ENCODE measurements around the gene YBX3.

YBX3 gene

DNA sequence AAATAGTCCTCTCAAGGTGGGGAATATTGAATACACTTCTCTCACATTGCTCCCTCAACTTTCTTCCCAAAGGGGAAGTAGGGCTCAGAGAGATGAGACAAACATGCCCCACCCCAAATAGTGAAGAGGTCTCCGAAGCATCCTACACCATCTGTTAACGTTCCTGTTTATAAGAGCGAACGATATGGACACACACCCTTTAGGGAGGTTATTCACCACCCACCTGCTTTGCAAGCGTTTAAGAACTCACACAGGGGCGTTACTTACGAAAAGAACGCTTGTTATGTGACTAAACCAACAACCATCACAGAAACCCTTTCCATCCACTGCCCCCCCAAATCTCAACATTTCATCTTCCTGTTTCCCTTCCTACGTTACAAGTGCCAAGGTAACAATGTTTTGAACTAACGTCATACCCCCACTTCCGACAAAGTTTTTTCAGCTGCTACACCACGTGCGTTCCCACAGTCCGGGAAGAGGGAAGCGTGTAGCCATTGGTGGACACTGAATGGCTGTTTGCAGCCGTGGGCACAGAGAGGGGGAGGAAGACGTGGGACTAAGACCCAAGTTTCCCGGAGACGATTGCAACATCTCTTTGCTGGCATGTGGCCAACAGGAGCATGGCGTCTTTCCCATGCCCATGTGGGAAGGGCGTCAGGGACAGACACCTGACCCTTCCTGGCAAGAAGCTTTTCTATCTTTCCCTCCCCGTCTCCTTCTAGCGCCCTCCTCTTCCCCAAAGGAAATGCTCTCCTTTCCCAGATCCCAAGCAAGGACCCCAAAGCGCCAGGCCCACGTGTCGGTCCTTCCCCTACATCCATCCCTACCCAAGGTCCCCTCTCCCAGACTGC lies 1.2 kb downstream of the YBX3 start:
- DNase-seq, result peak; percentile 90

DNA sequence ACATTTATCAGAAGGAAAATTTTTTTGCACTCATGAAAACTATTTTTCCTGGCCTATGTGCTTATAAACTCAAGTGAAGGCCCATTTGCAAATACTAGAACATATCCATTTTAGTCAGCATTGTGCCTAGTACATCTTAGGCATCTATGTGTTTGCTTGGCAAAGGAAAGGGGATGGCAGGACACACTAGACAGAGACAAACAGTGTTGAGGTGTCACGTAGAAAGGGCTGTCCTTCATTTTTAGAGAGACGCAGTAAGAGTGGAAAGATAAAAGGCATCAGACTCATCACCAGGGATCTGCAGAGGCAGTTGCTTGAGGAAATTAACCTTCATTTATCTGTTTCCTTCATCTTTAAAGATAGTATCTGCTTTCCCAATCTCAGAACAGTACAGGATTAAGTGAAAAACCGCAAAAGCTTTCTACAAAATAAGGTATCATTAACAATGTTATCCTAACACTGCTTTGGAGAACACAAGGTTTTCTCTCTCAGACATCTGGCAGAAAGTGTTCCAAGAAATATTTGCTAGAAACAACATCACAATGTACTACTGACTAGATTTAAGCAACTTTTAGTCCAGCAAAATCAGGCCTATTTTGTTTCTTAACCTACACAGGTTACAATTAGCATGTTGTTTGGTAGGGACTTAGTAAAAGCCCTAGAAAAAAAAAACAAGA lies 2.0 kb downstream of the YBX3 start:
- no peak for DNase-seq

DNA sequence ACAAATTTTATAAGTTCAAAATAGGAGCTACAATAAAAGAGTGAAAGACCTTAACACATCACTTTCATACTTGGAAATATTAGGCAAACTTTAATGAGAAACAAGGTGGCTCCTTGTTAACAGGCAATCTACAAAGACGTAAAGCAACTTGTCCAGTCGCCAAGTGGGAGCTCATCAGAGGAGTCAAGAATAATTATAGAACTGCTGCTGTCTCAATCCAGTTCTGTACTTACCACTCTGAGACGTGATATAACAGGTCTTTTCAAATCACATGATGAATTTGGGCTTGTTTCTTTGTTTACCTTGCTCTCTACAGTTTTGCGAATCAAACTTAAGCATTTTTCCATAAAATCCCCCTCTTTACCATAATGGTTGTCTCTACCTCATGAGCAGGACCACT lies 3.6 kb downstream of the YBX3 start:
- no peak for DNase-seq

DNA sequence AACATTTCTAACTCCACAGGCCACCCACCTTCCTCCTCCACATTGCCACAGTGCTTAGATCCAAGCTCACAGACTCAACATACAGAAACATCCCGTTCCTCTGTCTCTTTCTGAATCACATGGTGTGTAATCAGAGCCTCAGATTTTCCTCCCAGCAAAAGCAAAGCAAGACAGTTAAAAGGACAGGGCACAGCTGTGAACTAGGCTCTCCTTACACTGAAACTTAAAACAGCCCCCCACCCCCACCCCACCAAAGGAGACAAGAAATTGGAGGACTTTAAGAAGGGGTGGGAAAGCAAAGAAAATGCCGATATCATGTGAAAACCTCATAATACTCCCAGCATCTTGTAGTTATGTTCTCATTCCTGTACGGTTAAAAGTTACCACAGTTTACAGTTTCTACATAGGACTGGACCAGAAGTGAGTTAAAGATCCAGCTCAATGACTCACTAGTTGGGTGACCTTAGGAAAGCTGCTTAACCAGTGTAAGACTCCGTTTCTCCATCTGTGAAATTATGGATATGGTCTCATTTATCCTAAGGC lies 4.8 kb downstream of the YBX3 start:
- no peak for DNase-seq

DNA sequence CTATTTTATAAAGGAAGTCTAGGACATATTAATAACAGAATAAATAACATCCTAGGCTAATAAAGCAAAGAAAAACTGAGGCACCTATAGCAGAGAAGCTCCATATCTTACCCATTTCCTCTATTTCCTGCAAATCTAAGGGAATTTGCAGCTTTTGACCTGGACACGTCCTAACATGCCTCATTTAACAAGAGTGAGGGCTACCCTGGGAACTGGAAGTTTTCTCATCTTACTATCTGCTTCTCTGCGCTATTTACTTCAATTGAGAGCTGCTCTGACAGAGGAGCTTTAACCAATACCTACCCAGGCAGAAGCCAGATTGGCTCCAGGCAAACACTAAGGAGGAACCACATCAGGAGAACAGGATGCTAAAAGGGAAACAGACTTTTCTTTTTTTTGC lies 5.7 kb downstream of the YBX3 start:
- DNase-seq, result no peak

DNA sequence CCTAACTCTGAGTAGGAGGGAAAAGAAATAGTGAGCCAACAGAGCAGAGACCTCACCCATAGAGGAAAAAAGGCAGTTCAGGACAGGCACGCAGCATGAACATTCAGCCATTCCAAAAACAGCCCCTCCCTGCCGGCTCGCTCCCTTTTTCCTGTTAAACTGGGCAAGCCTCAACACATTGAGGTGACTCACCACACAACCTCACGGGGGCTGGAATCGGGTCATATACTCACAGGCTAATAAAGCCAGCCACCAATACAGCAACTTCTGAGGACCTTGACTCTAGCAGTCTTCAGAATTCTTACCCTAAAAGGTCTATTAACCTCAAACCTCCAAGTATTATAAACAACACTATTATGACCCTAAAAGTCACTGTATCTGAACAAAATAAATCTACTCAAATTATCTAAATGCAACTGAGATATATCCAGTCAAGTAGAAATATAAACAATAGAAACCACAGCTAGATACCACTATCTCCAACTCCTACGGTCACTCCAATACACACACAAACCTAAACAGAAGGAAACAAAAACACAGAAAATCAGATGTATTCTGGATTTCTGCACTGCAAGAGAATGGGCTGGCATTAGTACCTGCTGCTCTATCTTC lies 6.3 kb downstream of the YBX3 start:
- DNase-seq, result peak; percentile 70

DNA sequence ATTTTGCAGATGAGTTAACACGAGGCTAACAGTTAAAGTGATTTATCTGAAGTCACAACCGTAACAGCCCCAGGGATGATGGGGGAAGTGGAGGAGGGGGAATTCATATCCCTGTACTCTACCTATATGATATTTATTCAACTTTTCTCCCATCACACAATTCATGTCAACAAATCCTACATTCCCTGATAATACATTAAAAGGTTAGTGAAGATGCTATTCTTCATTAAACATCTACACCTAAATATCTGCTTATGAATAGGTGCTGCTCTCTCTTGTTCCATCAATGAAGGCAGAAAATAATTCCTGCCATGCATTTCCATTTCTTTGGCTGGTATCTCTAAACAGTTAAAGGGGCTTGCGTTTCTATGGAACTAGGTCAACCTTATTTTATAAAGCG lies 6.8 kb downstream of the YBX3 start:
- no peak for DNase-seq

DNA sequence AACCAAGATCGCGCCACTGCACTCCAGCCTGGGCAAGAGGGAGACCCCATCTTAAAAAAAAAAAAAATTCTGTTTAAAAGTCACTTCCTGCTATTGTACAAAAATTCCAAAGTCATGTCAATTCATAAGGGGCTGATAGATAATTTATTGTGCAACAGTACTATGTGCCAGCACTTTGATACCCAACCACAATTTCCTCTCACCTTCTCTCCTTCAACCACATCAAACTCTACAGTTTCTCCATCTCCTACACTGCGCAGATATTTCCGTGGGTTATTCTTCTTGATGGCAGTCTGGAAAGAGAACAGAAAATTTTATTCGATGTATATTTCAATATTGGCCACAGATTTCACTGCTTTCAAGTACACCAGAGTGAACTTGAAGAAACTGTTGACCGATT lies 7.6 kb downstream of the YBX3 start:
- no peak for DNase-seq

DNA sequence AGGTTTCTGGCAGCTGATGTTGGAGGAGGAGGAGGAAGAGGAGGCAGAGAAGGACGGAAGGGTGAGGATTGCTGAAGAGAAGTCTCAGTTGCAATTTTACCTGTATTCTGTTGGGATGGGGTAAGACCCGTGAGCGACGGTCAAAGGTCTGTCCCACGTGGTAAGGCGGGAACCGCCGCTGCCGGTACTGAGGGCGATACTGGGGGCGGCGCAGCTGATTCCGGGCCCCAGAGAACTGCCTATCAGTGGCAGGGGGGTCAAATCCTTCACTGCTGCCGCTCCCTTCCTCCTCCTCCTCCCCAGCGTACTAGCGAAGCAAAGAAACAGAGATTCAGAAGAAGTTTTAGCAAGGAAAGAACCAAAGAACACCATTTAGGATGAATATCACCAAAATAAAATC lies 13.3 kb downstream of the YBX3 start:
- no peak for DNase-seq

DNA sequence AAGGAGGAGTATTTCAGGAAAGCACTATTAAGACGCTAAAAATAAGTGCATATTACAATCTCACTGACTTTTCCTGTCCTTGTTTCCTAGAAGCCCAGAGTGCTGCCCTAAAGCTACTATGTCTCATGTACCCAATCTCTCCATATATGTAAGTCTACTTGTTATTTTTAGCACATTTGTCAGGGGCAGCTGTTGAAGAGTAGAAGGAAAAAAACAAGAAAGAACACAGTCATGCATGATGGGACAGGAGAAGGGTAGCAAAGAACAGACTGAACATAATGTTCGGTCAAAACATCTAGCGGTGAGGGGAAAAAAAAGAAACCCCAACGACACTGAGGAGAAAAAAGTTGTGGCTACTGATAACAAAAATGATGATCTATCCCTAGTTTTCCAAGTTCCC lies 14.3 kb downstream of the YBX3 start:
- DNase-seq, result no peak

DNA sequence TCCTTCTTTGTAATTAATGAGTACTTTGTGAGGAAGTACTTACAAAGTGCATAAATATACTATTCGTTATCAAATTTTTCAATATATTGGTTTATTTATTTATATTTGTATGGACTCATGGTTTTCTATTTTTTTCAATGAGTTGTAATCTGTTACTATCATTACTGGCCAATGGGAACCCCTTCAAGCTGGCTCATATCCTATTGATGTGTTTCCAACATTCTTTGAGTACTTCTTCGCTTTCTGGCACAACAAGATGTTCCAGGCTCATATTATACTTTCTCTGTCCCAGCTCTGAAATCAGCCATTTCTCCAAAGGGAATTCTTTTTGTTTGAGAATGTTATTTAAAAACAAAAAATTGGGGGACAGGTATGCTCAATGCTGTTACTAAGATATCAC lies 17.5 kb downstream of the YBX3 start:
- no peak for DNase-seq

DNA sequence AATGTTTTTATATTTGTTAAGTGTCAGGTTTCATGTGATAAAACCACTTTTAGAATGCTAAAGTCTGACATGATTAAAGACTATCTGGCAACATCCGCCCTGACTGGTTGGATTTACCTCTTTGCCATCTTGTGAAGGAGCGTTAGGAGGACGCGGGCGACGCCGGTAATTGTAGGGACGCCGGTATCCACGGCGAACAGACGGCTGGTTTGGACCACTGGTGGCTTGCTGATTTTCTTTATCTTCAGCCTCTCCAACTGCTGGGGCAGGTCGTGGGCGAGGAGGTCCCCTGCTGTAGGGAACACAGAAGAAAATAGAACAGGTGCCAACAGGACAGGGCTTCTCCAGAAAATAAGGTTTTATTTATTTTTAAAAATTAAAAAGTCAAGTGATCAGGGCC lies 21.3 kb downstream of the YBX3 start:
- no peak for DNase-seq

DNA sequence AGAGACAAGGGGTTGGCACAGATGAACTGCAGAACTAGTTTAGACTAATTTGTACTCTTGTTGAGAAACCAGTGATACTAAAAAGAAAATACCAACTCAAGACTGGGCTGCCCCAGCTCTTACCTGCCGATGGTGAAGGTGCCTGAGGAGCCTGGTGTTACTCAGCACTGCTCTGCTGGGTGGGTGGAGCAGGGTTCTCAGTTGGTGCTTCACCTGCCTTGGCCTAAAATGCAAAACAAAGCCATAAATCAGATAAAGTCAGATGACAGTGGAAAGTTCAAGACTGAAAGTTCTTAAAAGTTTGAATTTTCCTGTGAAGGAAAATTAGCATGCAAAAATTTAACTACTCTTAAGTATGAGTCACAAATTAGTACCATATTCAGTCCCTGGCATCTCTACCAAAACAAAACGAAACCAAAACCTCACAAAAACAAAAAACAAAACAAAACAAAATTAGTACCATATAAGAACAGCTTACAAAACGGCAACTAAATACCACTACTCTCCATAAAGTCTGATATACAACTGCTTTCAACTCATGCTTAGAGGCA lies 21.9 kb downstream of the YBX3 start:
- no peak for DNase-seq

DNA sequence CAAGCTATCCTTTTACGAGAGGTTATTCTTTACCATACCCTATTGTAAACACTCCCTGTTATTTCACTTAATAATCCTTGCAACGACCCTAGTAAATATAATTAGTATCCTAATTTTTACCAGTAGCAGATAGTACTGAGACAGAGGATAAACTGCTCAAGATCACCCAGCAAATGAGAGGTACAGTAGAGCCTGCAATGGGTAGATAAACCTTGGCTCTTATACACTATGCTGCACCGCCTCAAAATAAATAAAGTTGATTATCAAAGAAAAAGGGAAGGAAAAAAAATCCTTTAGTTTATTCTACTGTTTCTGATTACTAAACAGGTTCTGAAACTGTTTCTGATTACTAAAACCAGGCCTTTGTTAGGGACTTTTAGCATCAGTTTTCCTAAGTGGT lies 22.5 kb downstream of the YBX3 start:
- DNase-seq, result no peak

DNA sequence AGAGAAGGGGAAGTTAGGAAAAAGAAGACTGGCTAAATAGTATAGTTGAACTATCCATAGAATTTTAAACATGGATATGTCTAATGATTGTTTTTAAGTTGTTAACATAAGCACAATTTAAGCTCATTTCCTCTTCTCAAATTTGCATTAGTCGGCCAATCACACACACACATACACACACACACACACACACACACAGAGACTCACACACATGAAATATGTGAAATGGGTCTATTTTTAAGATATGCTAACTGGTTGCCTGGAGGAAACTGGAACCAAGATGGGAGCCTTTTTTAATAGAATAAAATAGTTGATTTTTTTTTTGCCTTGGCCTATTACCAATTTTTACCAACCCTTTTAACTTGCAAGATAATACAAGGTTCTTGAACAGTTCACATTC lies 25.3 kb downstream of the YBX3 start:
- DNase-seq, result no peak

DNA sequence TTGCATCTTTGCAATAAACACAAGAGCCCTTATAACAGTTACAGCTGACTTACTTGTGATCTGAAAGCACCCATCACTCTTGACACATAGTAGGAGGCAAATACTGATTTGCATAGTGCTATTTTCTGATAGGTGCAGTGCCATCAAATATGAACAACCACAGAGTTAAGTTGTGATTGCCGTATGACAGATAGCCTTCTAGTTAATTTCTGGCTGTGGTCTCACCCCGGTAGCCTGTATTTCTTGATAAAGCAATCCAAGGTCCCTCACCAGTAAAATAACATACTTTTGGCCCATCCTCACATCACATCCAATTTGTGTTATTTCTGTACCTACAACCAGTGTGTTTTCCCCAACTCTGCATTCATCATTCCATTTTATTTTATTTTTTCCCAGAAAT lies 26.0 kb downstream of the YBX3 start:
- DNase-seq, result no peak

DNA sequence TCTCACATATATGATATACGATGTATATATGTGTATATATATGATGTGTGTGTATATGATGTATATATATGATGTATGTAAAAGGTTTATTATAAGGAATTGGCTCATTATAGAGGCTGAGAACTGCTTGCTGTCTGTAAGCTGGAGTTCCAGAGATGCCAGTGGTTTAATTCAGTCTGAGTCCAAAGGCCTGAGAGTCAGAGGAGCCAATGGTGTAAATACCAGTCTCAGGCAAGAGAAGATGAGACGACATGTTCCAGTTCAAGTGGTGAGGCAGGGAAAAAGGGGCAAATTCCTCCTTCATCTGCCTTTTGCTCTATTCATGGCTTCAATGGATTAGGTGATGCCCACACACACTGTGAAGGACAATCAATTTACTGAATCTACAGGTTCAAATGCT lies 32.2 kb downstream of the YBX3 start:
- no peak for DNase-seq

DNA sequence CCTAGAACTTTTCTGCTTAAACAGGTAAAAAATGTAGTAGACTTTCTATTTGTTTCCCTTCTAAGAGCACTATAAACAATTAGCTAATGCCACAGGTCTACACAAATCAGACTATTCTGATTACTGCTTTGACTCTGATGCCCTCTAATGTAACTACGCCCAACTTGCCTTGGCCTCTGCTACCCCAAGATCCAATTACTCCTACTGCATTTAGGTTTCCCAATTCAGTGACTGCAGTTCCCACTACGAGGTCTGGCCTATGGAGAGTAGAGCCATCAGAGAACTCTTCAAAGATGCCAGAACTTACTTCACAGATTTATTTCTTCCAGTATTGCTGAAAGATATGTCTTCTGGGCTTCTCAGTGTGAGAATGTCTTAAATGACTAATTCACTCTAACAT lies 34.0 kb downstream of the YBX3 start:
- no peak for DNase-seq

DNA sequence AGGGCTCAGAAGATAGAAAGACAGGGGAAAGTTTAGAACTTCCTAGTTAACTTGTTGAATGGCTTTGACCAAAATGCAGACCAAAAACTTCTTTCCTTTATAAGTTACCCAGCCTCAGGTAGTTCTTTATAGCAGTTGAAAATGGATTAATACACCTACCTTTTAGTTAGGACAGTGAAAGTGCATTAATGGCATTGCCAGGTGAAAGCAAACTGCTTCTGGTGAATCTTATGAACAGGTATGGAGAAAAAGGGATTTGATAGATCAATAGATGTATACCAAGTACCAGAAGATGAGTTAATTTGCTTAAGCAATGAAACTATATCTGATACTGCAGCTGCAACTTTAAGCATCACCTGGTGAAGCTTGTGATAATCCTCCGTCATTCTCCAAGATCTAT lies 35.1 kb downstream of the YBX3 start:
- DNase-seq, result no peak

DNA sequence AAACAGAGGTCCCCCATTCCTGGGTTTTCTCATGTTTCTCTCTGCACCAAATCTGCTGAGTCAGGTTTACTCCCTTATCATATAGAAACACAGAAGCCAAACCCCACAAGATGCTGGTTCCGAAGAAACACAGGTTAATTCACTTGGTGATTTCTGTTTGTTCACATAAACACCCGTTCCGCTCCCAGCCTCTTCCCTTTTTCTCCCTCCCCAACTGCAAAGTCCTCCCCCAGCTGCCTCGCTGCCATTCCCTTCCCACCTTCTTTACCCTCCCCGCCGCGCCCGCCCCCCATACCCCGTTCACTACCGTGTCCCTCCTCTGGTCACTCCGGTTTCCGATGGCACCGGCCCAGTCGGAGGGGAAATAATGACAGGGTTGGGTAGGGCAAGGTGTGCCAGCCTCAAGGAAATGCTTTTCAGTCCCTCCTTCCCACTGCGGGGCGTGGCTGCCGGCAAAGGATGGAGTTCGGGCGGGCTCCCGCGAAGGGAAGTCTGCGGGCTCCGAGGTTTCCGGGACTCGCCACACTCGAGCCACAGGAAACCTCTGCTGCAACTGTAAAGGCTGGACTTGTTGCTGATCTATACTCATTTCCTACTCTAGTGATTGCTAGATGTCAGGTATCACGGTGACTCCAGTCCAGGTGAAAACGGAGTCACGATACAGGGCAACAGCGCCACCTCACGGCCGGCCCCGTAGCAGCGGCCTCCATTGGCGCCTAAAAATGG lies 49.3 kb downstream of the YBX3 start, which contains the start of gene STYK1:
Gene STYK1 (minus strand): TSS at position 394 of the 726 bp plus-strand sequence. CDS start 39,434 bp downstream, outside the sequence.
- peak; percentile 59 for DNase-seq

DNA sequence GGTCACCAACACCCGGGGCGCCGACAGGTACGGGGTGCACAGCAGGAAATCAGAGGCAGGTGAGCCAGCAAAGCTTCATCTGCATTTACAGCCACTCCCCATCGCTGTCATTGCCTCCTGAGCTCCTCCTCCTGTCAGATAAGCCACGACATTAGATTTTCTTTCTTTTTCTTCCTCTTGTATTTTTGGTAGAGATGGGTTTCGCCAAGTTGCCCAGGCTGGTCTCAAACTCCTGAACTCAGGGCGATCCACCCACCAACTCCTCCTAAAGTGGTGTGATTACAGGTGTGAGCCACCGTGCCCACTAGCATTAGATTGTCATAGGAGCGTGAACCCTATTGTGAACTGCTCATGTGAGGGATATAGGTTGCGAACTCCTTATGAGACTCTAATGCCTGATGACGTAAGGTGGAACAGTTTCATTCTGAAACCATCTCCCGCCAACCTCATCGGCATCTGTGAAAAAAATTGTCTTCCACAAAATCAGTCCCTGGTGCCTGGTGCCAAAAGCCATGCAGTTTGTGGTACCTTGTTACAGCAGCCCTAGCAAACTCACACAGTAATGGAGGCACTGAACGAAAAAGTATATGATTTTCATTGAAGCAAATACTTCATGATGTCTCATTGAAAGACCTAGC lies 50.8 kb downstream of the YBX3 start:
- no peak for DNase-seq

DNA sequence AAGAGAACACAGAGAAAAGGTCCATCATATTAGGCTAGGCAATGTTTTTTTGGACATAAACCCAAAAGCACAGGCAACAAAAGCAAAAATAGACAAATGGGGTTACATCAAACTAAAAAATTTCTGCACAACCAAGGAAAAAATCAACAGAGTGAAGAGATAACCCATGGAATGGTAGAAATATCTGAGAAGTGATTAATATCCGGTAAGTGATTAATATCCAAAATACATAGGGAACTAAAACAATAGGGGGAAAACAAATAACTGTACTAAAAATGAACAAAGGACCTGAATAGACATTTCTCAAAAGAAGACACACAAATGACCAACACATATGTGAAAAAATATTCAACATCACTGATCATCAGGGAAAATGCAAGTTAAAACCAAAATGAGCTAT lies 53.6 kb downstream of the YBX3 start:
- DNase-seq, result no peak

All from right forelimb (tissue), 1 donor.